ENCODE results near the gene TBC1D8. TPM values are rescaled to one million over a fixed set of nuclear protein-coding genes. Genes with fewer than 3 reads are reported as not detected.
A peak's percentile ranks its signal among the peaks of the same experiment; 100 is the strongest.

The TBC1D8 gene
- total RNA-seq, 2 donors from 2014 or later: 86.1 to 149 TPM

DNA sequence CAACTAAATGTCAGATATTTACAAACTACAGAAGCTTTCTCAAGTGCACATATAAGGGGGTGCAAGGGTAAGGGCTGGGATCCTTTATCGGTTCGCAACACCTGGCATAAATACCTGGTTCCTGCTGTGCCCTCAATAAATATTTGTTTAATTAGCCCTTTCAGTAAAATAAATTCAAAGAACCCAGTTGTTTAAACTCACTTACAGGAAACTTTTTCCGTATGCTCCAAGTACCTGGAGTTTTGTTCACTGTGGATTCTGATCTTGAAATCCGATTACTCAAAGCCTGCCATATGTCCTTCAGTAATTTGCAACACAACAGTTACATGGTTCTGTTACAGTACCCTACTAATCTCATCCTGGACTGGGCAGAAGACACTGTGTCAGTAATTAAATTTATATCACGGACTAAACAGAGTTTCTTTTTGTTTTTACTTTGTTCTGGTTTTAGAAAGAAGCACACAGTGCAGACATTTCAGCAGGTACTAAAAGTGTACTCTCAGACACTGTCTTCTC is 36.9 kb downstream of the TBC1D8 start:
- no peak for DNase-seq (ENCODE audit: low spot score)
- no peak overlapping the region for H3K4me3 ChIP-seq
- WGBS: 31% methylated on average over 5 of the region's 5 CpGs

DNA sequence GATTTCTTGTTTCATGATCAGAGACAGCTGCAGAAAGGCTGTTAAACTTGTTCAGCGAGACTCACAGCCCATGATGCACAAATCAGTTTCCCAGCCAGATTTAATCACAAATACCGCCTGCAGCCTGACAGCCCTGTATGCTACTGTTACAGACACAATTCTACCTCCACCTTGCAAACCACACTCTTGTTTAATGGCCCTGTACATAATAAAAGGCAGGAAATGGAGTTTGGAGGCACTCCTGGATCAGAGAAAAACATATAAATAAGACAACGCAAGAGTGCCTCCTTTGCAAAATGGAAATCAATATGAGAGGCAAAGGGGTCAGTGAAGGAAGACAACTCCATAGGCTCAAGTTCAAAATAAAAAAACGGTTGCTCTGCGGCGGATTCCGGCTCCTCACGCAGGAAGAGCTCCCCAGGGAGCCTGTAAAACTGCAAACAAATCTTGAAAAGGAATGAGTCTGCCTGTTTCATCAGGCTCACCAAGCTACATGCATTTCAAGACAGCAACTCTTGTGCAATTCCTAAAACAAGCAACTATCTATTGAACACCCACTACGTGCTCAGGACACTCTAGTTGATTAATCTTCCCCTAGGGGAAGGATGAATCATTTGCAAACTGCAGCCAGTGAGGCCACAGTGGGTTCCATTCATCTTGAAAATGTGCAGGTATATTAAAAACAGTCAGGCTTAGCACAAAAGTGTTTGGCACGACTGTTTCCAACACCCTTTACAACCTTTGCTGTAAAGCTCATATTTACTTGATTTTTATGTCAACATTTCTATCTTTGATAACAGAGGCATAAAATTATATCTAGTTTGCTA is 37.5 kb downstream of the TBC1D8 start:
- peak; percentile 87 for DNase-seq (ENCODE audit: low spot score)
- Histone ChIP-seq H3K4me1 (replicated peaks) (peaks cover 34% of the 10 kb centered on the region), H3K27ac (peak overlapping the region; percentile 49 to 80), H3K27me3 (replicated peaks; ENCODE audit: insufficient read depth) (no peaks in the 10 kb centered on the region), H3K4me3 (peak overlapping the region in 1 of 2 donors; percentile 5), H3K36me3 (no peaks in the 10 kb centered on the region), H3K9me3 (no peaks in the 10 kb centered on the region)
- intact Hi-C loops (cut with DNase I): no loop called here
- TF ChIP-seq POLR2A (IDR thresholded peaks at IDR 0.05): no peak
- TF ChIP-seq POLR2AphosphoS5 (IDR thresholded peaks at IDR 0.05): peak; percentile 67
- 13% methylated on average over 10 of the region's 10 CpGs for WGBS

More for the DNA sequence above, 36.9 kb downstream of the TBC1D8 start:
- Histone ChIP-seq H3K27me3 (replicated peaks; ENCODE audit: insufficient read depth) (no peaks in the 10 kb centered on the region), H3K36me3 (no peaks in the 10 kb centered on the region), H3K27ac (peak overlapping the region; percentile 49 to 80), H3K4me1 (replicated peaks) (peaks cover 34% of the 10 kb centered on the region), H3K9me3 (no peaks in the 10 kb centered on the region)
- TF ChIP-seq, protein P1, sequence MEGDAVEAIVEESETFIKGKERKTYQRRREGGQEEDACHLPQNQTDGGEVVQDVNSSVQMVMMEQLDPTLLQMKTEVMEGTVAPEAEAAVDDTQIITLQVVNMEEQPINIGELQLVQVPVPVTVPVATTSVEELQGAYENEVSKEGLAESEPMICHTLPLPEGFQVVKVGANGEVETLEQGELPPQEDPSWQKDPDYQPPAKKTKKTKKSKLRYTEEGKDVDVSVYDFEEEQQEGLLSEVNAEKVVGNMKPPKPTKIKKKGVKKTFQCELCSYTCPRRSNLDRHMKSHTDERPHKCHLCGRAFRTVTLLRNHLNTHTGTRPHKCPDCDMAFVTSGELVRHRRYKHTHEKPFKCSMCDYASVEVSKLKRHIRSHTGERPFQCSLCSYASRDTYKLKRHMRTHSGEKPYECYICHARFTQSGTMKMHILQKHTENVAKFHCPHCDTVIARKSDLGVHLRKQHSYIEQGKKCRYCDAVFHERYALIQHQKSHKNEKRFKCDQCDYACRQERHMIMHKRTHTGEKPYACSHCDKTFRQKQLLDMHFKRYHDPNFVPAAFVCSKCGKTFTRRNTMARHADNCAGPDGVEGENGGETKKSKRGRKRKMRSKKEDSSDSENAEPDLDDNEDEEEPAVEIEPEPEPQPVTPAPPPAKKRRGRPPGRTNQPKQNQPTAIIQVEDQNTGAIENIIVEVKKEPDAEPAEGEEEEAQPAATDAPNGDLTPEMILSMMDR (IDR thresholded peaks at IDR 0.05): no peak
- no peak for TF ChIP-seq POLR2A (IDR thresholded peaks at IDR 0.05)
- no peak for TF ChIP-seq POLR2AphosphoS5 (IDR thresholded peaks at IDR 0.05)
- intact Hi-C loops (cut with DNase I): no loop called here

DNA sequence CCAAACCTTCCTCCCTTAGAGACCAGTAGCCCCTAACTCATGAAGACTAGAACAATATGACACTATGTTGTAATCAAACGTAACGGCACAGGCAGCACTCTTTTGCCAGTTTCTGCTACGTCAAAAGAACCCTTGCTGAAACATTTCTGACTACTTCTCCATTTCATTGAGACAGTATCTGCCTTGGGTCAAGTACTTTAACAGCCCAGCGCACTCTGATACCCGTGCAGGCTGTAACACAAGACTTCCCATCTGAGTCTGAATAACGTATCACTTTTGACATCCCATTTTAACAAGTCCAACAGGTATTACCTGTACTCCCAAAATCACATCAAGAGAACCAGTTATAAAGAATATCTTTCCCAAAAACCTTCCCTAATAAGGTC is 38.4 kb downstream of the TBC1D8 start:
- Histone ChIP-seq H3K4me3 (no peak overlapping the region), H3K9me3 (no peaks in the 10 kb centered on the region), H3K27me3 (replicated peaks; ENCODE audit: insufficient read depth) (no peaks in the 10 kb centered on the region), H3K27ac (peak overlapping the region; percentile 49 to 80), H3K4me1 (replicated peaks) (peaks cover 34% of the 10 kb centered on the region), H3K36me3 (no peaks in the 10 kb centered on the region)
- no peak for TF ChIP-seq POLR2AphosphoS5 (IDR thresholded peaks at IDR 0.05)
- TF ChIP-seq, protein P1 (IDR thresholded peaks at IDR 0.05): no peak
- no peak for TF ChIP-seq POLR2A (IDR thresholded peaks at IDR 0.05)
- 44% methylated on average over 6 of the region's 6 CpGs for WGBS
- intact Hi-C loops (cut with DNase I): no loop called here
- DNase-seq (ENCODE audit: low spot score): no peak

DNA sequence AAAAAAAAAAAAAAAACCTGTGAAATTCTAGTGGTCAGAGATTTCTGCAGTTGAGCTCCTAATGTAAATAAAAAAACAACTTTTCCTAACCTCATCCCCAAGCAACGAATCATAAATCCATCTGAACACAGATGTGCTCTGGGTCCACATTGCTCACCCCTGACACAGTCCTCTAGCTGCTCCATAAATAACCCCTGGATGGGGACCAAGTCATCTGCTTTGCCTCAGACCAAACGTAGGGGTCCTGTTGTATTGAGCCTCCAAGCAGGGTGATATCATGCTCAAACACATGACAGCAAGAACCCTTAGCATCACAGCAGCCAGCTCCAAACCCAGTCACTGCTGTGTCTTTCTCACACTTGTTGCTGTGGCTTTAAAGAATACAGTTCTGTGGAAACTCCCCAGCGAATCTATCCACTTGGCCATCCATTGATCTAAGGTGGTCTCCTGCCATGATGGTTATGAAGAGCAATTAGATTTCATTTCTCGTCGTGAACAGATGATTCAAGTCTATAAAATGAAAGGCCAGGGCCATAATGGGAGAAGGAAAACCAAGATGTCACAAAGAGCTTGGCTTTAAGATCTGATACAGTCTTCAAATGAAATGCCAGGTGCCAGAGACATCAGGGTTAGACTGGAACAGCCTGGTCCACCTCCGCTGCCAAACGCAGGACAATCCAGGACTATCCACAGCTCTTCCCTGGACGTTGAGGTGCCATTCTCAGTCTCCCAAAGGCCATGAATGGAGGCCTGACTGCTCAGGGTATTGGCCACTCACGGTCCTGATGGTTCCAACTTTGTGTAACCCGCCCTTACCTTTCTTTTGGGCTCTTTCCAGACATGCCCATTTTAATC is 39.0 kb downstream of the TBC1D8 start:
- Histone ChIP-seq H3K4me3 (no peak overlapping the region), H3K4me1 (replicated peaks) (peaks cover 34% of the 10 kb centered on the region), H3K27me3 (replicated peaks; ENCODE audit: insufficient read depth) (no peaks in the 10 kb centered on the region), H3K9me3 (no peaks in the 10 kb centered on the region), H3K36me3 (no peaks in the 10 kb centered on the region), H3K27ac (peak overlapping the region; percentile 49 to 80)
- 68% methylated on average over 10 of the region's 10 CpGs for WGBS
- intact Hi-C loops (cut with DNase I): no loop called here
- no peak for DNase-seq (ENCODE audit: low spot score)
- no peak for TF ChIP-seq POLR2A (IDR thresholded peaks at IDR 0.05)
- TF ChIP-seq POLR2AphosphoS5 (IDR thresholded peaks at IDR 0.05): no peak
- TF ChIP-seq, protein P1 (IDR thresholded peaks at IDR 0.05): no peak

DNA sequence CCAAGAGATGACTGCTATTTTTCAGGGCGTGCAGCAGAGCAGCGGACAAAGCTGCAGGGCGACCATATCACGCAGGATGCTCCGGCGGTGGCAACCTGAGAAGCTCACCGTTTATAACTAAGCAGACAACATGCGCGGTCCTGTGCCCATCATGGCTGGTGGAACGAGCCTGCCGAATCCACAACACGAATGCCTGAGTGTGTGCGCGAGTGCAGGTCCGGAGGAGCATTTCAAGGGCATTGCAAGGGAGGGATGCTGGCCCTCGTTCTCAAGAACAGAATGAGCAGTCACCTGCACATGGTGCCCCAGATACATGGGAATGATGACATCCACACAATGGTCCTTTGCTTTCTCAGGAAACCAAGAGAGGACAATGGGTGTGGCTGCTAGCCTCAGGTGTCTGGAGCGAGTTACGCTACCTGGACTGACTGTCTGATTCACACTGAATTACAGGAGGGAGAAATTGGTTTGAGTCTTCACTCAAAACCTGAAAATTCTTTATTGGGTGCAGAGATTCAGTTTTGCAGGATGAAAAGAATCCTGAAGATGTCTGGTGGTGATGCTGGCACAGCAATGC is 39.8 kb downstream of the TBC1D8 start:
- H3K27ac ChIP-seq: peak overlapping the region in 1 of 2 donors; percentile 80
- H3K36me3 ChIP-seq: no peaks in the 10 kb centered on the region
- intact Hi-C loops (cut with DNase I): no loop called here
- no peak for DNase-seq (ENCODE audit: low spot score)
- WGBS: 94% methylated on average over 18 of the region's 18 CpGs
- H3K4me1 ChIP-seq (replicated peaks): peaks cover 33% of the 10 kb centered on the region
- no peaks in the 10 kb centered on the region for H3K9me3 ChIP-seq
- H3K27me3 ChIP-seq (replicated peaks; ENCODE audit: insufficient read depth): no peaks in the 10 kb centered on the region
- no peak overlapping the region for H3K4me3 ChIP-seq
- TF ChIP-seq POLR2AphosphoS5 (IDR thresholded peaks at IDR 0.05): no peak
- no peak for TF ChIP-seq POLR2A (IDR thresholded peaks at IDR 0.05)
- TF ChIP-seq, protein P1 (IDR thresholded peaks at IDR 0.05): no peak

Measured in prostate gland (tissue), 2 donors.